ENCODE data around the gene RUNX3. TPM values are rescaled to one million over a fixed set of nuclear protein-coding genes. Genes with fewer than 3 reads are reported as not detected.

RUNX3 gene
- total RNA-seq, 1 experiment from 2014 or later: 0.33 TPM

GRCh38 chr1:24878775-24879742 is 51.0 kb downstream of the RUNX3 start:
- Mint-ChIP-seq H3K27ac (no peak overlapping the region), H3K27me3 (ENCODE audit: low read depth) (peaks cover 7% of the 10 kb centered on the region), H3K9me3 (peaks cover 0 to 4% of the 10 kb centered on the region in 2 experiments; a peak in 2 of 5 replicates), H3K36me3 (ENCODE audit: insufficient read depth in 1 of 3, low read depth in 3 of 3) (no peaks in the 10 kb centered on the region), H3K4me1 (peaks cover 8 to 12% of the 10 kb centered on the region in 2 experiments), H3K4me3 (no peak overlapping the region)
- TF ChIP-seq CTCF (conservative IDR thresholded peaks at IDR 0.05): no peak
- H3K4me2 ChIP-seq (ENCODE audit: insufficient read depth, insufficient read length, low read length): no peak overlapping the region
- H3K23me2 ChIP-seq (ENCODE audit: insufficient read length, low read depth, low read length, poor library complexity, severe bottlenecking): no peaks in the 10 kb centered on the region
- H3T11ph ChIP-seq (ENCODE audit: low read length): no peak overlapping the region
- no peak overlapping the region for H2BK120ac ChIP-seq (ENCODE audit: low read depth, low read length, poor library complexity, severe bottlenecking)
- no peak overlapping the region for H2BK20ac ChIP-seq (ENCODE audit: low read depth, low read length, poor library complexity, severe bottlenecking)
- H3K4me1 ChIP-seq (ENCODE audit: insufficient read depth, low read length): no peaks in the 10 kb centered on the region
- no peak overlapping the region for H2AK5ac ChIP-seq (ENCODE audit: insufficient read length, low read length)
- H2BK15ac ChIP-seq (ENCODE audit: low read depth, low read length): no peak overlapping the region
- no peak overlapping the region for H4K91ac ChIP-seq (ENCODE audit: insufficient read length, low read depth, low read length)
- H2BK5ac ChIP-seq (ENCODE audit: insufficient read length, low read length): no peak overlapping the region
- H4K8ac ChIP-seq (replicated peaks; ENCODE audit: insufficient read length, low read depth, low read length): no peak overlapping the region
- H3K9me3 ChIP-seq (ENCODE audit: control insufficient read depth, low read depth, low read length): no peaks in the 10 kb centered on the region
- H3K4ac ChIP-seq (ENCODE audit: low read depth, low read length): no peak overlapping the region
- H3K9ac ChIP-seq (ENCODE audit: extremely low read depth, insufficient read length, low read length): no peak overlapping the region
- H3K79me1 ChIP-seq (ENCODE audit: insufficient read depth, low read depth, low read length, poor library complexity, severe bottlenecking): no peaks in the 10 kb centered on the region
- no peak overlapping the region for H3K18ac ChIP-seq (ENCODE audit: insufficient read length, low read depth, low read length)
- H2AFZ ChIP-seq (ENCODE audit: low read length): no peak overlapping the region
- no peak for DNase-seq
- no peak overlapping the region for H3K56ac ChIP-seq (ENCODE audit: insufficient read length, low read depth, low read length)
- no peaks in the 10 kb centered on the region for H3K79me2 ChIP-seq (ENCODE audit: insufficient read depth, low read length)
- H4K20me1 ChIP-seq (ENCODE audit: control insufficient read depth, insufficient read depth, insufficient read length): no peaks in the 10 kb centered on the region
- no peaks in the 10 kb centered on the region for H3K27me3 ChIP-seq (ENCODE audit: insufficient read depth, low read length)
- no CpG with 5 or more reads among the region's 7 CpGs for WGBS (ENCODE audit: extremely low coverage, insufficient read length, low lambda C conversion rate)
- no peak overlapping the region for H4K5ac ChIP-seq (ENCODE audit: insufficient read length, low read depth, low read length)
- H3K23ac ChIP-seq (ENCODE audit: insufficient read length, low read depth, low read length): no peak overlapping the region
- H3K27ac ChIP-seq (ENCODE audit: insufficient read length, low read depth, low read length): no peak overlapping the region
- H3K14ac ChIP-seq (ENCODE audit: insufficient read depth, low read length): no peak overlapping the region
- no peak overlapping the region for H2BK12ac ChIP-seq (ENCODE audit: insufficient read length, low read depth, low read length)

Data from H9 (cell line).